Measurements from ENCODE around the gene PARP14.

DNA sequence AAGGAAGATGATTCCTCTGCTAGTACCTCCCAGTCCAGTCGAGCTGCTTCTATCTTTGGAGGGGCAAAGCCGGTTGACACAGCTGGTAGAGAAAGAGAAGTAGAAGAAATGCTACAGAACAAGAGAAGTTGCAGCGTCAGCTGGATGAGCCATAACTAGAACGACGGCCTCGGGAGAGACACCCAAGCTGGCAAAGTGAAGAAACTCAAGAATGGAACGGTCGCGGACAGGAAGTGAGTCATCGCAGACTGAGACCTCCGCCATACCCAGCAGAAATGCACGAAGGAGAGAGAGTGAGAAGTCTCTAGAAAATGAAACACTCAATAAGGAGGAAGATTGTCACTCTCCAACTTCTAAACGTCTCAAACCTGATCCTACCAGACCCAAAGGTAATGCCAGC is 19.0 kb upstream of the PARP14 start:
- TF ChIP-seq EZH2 (optimal IDR thresholded peaks at IDR 0.05; ENCODE audit: low read depth, low read length), result no peak
- TF ChIP-seq, protein P1, sequence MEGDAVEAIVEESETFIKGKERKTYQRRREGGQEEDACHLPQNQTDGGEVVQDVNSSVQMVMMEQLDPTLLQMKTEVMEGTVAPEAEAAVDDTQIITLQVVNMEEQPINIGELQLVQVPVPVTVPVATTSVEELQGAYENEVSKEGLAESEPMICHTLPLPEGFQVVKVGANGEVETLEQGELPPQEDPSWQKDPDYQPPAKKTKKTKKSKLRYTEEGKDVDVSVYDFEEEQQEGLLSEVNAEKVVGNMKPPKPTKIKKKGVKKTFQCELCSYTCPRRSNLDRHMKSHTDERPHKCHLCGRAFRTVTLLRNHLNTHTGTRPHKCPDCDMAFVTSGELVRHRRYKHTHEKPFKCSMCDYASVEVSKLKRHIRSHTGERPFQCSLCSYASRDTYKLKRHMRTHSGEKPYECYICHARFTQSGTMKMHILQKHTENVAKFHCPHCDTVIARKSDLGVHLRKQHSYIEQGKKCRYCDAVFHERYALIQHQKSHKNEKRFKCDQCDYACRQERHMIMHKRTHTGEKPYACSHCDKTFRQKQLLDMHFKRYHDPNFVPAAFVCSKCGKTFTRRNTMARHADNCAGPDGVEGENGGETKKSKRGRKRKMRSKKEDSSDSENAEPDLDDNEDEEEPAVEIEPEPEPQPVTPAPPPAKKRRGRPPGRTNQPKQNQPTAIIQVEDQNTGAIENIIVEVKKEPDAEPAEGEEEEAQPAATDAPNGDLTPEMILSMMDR (IDR thresholded peaks at IDR 0.05; ENCODE audit: low read length), result no peak
